ENCODE results near the gene CACNG4. TPM values are rescaled to one million over a fixed set of nuclear protein-coding genes. Genes with fewer than 3 reads are reported as not detected.

Gene CACNG4
- polyA plus RNA-seq, 3 donors: 0.12 to 0.29 TPM; not detected in 1

DNA sequence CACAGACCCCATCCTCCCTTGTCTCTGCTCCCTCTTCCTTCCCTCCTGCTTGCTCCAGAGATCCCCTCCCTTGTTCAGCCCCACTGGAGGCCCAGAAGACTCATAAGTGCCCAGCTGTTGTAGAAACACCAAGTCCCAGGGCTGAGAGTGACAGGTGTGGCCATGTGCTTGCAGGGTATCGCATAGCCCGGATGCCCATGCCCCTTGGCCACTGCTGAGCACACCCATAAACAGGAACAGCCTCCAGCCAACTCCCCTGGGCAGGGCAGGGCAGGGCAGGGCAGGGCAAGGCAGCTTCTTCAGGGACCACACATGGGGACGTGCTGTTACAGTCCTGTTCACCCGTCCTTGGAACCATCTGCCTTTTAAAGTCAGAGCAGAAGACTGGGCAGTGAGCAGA, 81.9 kb downstream of the CACNG4 start:
- 56 to 80% (median 65%) methylated on average over 4 of the region's 4 CpGs for whole genome bisulfite sequencing, 3 donors
- no peak overlapping the region for H3K27ac ChIP-seq (ENCODE audit: low read depth, low read length)

DNA sequence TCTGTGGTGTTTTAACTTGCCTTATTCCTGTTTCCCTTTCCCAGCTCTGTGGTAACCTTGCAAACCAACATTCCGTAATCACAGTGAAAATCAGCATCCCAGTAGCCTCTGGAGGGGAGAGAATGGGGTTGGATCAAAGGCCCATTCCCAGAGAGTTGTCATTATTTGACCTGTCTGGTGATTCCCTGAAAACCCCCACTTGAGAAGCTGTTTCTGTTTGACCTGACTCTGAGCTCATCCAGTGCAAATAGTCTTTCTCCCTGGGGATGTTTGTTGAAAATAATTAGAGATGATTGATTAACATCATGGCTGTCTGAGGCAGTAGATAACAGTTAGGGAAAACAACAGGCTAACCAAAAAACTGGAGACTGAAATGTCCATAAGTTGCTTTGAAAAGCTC, 82.9 kb downstream of the CACNG4 start:
- WGBS, 3 donors: 56 to 74% (median 73%) methylated on average over 1 of the region's 1 CpG
- H3K27ac ChIP-seq (ENCODE audit: low read depth, low read length): no peak overlapping the region

DNA sequence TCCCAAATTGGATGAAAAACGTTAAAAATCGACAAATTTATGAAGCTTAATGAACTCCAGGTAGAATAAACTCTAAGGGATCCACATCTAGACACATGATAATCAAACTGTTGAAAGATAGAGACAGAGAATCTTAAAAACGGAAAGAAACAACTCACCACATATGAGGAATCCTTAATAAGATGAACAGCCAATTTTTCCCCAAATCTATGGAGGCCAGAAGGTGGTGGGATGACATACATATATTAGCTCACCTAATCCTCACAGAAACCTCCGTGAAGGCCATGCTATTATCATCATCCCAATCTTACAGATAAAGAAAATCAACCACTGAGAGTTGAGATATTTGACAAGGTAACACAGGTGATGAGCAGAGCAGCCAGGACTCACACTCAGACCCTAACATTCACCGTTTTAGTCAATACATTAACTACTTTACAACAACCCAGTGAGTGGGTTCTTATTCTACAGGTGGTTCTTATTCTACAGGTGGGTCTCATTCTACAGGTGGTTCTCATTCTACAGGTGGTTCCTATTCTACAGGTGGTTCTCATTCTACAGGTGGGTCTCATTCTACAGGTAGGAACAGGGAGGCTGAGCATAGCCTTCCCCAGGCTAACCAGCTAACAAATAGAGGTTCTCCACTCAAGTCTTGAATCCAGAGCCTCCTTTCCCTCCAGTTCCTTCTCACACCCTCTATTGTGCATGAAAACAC, 84.7 kb downstream of the CACNG4 start:
- no peak overlapping the region for H3K27ac ChIP-seq (ENCODE audit: low read depth, low read length)
- WGBS, 3 donors: 82 to 87% (median 85%) methylated on average over 5 of the region's 5 CpGs

DNA sequence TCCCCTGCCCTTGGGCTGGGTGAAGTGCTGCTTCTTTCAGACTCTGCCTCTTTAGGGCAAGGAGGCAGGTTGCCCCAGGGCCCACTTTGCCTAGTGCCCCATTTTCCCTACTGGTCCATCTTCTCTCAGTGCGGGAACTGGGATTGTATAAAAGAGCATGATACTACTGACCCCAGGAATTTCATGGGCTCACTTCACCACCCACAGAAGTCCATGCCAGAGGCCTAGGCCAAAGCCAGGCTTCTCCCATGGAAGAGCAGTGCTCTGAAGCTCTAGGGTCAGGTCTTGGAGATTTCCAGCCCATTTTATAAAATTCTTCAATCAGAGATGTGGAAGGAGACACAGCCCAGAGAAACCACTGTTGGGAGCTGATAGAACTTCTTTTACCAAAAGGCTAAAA, 85.6 kb downstream of the CACNG4 start:
- no peak overlapping the region for H3K27ac ChIP-seq (ENCODE audit: low read depth, low read length)
- 95 to 100% (median 98%) methylated on average over 1 of the region's 1 CpG for WGBS, 3 donors

DNA sequence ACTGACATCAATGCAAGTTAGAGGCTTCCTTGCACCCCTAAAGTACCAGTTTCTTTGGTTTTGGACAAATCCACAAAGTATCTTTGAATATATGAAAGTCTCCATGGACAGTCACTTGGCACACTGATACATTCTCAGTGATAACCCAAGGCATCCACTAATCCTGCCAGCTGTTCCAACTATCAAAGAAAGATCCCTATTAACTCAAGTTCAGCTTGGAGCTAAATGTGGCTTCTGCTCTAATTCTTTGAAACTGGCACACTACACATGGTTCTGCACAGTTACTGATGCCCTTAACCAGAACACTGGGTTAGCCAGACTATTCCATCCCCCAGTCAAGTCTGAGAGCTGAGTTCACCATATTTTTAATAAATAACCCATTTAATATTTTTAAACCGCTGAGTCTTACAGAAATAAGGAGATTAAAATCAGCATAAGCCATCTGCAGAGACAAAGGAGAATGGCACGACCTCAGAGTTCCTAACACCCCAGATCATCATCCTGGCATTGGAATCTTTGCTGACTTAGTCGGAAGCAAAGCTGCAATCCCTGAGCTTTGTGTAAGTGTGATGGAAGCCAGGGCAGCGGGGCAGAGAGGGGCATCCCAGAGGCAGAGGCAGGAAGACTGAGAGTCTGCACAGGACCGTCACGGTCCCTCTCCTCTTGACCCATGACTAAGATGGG, 86.1 kb downstream of the CACNG4 start:
- 83 to 90% (median 87%) methylated on average over 6 of the region's 6 CpGs for WGBS, 3 donors
- H3K27ac ChIP-seq (ENCODE audit: low read depth, low read length): no peak overlapping the region

DNA sequence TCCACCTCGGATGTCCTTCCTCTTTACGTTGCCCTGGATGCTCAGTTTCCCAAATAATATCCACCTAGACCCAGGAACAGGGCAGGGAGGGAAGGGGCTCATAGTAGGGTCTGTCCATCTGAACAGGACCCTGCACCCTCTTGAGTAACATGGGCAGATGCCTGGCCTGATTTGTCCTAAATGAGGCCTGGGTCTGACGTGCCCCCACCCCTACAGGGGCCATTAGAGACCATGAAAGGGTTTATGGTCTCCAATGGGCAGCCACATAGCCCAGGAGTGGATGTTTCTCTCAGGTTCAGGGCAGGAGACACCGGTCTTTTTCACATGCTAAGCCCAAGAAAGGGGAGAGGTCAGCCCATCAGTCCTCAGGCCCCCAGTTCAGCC, 86.6 kb downstream of the CACNG4 start:
- H3K27ac ChIP-seq (ENCODE audit: low read depth, low read length): no peak overlapping the region
- 77 to 84% (median 83%) methylated on average over 4 of the region's 4 CpGs for WGBS, 3 donors

DNA sequence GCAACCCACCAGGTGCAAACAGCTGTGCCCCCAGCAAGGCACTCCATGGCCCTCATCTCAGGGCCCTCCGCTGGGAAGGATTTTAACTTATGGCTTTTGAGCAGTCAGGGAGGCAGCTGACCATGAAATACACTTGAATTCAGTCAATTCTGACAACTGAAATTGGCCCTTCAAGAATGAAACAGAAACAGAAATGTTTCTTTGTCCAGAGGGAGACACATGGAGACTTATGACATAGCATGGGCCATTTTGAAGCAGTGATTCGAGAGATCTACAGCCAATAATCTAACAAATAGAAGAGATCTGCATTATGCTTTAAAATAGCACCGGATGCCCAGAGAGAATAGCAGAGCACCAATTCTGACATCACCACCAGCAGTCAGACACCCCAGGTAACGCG, 87.3 kb downstream of the CACNG4 start:
- H3K27ac ChIP-seq (ENCODE audit: low read depth, low read length): no peak overlapping the region
- WGBS, 3 donors: 92 to 97% (median 93%) methylated on average over 5 of the region's 5 CpGs

DNA sequence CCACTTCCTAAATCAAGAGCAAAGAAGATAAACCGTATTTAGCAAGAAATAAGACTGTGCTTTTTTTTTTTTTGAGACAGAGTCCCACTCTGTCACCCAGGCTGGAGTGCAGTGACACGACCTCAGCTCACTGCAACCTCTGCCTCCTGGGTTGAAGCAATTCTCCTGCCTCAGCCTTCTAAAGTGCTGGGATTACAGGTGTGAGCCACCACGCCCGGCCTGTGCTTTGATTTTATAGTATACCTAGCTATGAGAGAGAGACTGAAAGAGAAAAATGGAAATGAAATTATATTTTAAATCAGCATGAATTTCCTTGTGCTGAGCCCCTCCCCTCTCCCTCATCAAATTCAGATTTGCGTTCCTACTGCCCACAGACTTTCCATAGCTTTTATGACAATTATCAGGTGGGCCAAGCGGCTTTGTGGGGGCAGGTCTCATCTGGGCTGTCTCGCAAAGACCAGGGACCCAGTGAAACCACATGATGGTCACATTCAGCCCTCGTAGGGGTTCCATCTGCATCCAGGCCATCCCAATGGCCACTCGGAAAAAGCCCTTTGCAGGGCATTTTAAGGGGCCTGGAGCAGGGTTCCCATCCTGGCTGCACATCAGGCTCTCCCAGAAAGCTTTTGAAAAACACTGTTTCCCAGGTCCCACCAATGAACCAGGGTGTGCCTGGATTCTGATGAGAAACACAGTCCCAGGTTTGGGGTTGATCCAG, 88.4 kb downstream of the CACNG4 start:
- no peak overlapping the region for H3K27ac ChIP-seq (ENCODE audit: low read depth, low read length)
- 86 to 97% (median 89%) methylated on average over 9 of the region's 9 CpGs for WGBS, 3 donors

DNA sequence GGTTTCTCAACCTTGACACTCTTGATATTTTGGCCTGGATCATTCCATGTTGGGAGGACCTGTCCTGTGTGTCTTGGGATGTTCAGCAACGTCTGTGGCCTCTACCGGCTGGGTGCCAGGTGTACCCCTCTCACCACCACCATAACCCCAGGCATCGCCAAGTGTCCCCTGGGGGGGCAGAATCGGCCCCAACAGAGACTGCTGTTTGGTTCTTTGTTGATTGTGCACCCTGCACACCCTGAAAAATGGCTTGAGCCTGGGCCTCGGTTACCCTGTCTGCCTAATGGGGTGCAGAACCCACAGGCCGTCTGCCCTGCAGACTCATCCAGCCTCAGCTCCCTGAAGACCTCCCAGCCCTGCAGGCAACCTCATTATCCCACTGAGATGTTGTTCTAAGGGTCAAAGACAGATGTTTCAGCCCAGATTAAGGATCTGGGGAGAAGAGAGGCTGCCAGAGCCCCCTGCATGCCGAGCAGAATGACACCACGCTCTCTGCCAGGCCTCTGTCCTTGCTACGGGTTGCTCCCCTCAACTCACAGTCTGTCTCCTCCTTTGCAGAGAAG, 89.0 kb downstream of the CACNG4 start:
- WGBS, 3 donors: 86 to 93% (median 86%) methylated on average over 9 of the region's 9 CpGs

DNA sequence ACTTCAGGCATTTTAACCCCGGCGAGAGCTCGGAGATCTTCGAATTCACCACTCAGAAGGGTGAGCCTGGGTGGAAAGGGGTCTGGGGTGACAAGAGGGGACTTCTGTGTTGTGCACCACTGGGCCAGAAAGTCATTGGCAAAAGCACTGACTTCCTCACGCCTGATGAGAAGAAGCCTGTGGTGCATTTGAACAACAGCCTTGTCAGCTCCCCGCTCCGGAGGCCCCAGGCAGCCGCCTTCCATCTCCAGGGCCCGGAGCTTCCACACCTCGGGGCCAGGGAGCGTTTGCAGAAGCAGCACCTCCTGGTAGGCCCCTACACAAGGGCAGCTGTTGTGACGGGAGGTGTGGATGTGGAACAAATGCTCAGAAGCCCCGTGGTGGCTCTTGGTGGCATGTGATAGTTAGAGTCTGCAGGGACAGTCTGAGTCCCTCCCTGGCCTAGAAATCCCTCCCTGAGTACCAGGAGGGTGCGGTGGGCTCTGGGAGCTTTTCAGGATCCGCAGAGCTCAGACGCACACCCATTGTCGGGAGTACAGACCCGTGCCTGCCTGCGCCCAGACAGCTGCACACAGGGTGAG, 89.6 kb downstream of the CACNG4 start:
- no peak overlapping the region for H3K27ac ChIP-seq (ENCODE audit: low read depth, low read length)

More for the DNA sequence above, 89.0 kb downstream of the CACNG4 start:
- no peak overlapping the region for H3K27ac ChIP-seq (ENCODE audit: low read depth, low read length)

DNA sequence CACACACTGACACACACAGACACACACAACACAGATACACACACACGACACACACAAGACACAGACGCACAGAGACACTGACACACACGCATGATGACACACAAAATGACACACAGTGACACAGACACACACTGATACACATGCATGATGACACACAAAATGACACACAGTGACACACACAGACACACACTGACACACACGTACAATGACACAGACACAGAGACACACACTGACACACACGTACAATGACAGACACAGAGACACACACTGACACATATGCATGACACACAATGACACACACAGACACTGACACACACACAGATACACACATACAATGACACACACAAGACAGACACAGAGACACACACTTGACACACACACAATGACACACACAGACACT, 90.1 kb downstream of the CACNG4 start:
- H3K27ac ChIP-seq (ENCODE audit: low read depth, low read length): no peak overlapping the region
- WGBS, 3 donors: 75 to 97% (median 88%) methylated on average over 5 of the region's 5 CpGs

More for the DNA sequence above, 89.6 kb downstream of the CACNG4 start:
- 83 to 87% (median 83%) methylated on average over 19 of the region's 19 CpGs for WGBS, 3 donors

DNA sequence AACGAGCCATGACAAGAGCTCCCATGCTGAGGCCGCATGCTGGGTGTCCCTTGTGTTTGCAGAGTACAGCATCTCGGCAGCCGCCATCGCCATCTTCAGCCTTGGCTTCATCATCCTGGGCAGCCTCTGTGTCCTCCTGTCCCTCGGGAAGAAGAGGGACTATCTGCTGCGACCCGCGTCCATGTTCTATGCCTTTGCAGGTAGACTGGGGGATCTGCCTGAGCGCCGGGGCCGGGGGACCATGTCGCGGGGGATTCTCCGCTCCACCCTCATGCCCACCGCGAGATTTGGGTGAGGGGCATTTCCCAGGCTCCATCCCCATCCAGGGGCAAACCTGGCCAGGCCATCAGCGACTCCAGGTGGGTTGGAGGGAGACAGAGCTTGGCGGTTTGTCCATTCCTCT, 90.5 kb downstream of the CACNG4 start:
- WGBS, 3 donors: 93 to 98% (median 94%) methylated on average over 19 of the region's 19 CpGs
- H3K27ac ChIP-seq (ENCODE audit: low read depth, low read length): no peak overlapping the region

DNA sequence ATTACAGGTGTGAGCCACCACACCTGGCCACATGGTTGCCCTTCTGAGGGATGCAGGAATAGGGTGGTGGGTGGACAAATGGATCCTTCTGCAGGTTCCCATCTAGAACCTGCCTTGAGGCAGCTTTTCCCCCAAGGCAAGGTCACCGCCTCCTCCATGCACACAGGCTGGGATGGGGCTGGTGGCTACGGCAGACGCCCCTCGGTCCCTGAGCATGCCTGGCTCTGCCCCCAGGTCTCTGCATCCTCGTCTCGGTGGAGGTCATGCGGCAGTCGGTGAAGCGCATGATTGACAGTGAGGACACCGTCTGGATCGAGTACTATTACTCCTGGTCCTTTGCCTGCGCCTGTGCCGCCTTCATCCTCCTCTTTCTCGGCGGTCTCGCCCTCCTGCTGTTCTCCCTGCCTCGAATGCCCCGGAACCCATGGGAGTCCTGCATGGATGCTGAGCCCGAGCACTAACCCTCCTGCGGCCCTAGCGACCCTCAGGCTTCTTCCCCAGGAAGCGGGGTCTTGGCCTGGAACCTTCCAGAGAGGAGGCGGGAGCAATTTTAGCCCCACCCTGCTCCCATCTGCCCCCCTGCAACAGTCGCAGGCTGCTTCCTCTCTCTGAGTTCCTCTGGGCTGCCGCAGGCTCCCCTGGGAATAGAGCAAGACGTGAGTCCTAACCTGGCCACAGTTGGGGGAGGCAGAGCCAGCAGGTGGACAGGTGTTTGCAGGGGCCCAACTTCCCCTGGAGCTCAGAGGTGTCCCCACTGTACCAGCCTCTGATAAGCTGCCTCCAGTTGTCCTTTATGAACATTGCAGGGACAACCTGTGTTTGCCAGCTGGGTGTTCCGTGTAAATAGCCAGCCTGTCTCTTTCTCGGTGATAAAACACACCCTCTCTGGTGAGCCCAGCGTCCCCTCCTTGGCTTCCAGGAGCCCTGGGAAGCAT, 91.6 kb downstream of the CACNG4 start:
- WGBS, 3 donors: 84 to 86% (median 86%) methylated on average over 29 of the region's 29 CpGs
- no peak overlapping the region for H3K27ac ChIP-seq (ENCODE audit: low read depth, low read length)

DNA sequence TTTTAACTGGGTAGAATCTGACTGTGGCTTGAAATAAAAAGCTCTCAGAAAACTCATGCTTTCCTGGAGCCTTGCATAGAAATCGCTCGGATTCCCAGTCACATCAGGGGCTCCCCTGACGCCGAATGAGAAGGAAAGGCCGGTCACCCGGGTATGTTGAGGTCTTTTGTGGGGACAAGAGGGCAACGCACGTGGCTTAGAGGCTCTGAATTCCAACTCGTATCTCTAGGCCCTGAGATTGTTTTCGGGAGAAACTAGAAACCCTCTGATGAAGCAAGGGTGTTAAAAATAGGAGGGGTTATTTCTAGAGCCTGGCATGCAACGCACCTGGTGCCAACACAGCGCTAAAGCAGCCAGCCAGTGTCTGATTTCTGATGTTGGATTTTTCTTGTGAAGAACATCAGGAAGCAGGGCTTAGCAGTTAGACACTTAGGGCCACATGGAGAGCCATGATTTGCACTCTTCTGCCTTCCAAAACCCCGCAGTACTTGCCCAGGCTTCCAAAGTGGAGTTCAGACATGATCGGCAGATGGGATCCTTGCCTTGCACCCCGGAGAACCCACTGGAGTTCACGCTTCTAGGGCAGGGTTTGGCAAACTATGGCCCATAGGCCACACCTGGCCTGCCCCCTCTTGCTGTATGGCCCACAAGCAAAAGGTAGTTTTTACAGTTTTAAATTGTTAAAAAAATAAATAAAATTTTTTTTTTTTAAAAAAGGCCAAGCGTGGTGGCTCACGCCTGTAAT, 92.4 kb downstream of the CACNG4 start:
- H3K27ac ChIP-seq (ENCODE audit: low read depth, low read length): no peak overlapping the region
- 87 to 92% (median 91%) methylated on average over 18 of the region's 18 CpGs for WGBS, 3 donors

DNA sequence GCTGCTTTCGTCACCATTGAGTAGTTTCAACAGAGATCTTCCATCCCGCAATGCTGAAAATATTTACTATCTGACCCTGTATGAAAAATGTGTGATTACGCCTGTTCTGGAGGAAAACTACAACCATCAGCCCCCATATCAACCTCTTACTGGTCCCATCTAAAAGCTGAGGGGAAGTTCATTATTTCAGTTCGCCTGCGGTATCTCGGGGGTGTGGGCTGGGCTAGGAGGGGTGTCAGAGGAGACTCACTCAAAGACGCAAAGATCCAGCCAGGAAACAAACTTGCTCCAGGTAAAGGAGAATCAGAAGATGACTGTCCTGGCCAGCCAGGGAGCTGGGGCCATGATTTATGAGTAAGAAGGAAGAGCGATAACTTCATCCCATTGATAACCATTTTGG, 93.5 kb downstream of the CACNG4 start:
- 95 to 98% (median 98%) methylated on average over 8 of the region's 8 CpGs for WGBS, 3 donors
- no peak overlapping the region for H3K27ac ChIP-seq (ENCODE audit: low read depth, low read length)

DNA sequence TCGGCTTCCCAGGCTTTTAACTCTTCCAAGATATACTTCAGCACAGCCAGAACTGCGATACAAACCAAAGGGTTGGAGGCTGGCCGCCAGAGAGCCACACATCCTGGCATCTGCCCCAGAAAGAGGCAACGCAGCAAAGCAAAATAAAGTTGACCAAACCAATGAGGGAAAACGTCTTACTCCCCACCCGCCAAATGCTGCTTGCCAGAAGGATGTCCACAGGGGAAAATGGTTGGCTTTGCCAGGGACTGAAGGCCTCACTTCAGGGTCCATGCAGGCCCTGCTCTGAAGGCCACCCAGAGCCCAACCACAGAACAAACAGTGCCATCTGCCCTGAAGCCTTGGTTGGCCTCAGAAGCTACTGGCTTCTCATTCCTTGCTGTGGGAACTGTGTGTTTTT, 94.9 kb downstream of the CACNG4 start:
- 64 to 81% (median 81%) methylated on average over 6 of the region's 6 CpGs for WGBS, 3 donors
- H3K27ac ChIP-seq (ENCODE audit: low read depth, low read length): no peak overlapping the region

DNA sequence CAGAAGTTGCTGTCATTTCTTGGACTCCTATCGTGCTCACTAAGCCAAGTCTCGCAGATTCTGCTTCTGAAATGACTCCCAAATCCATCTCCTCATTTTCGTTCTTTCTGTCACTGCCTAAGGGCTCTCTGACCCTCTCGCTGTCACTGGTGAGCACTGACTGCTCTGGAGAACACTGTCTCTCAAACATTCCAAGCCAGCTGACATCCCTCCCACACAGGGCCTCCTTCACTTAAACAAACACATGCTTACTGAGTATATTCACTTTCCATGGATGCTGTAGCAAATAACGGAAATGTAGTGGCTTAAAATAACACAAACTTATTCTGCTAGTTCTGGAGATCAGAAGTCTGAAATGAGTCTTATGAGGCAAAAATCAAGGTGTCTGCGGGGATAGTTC, 98.6 kb downstream of the CACNG4 start:
- no peak overlapping the region for H3K27ac ChIP-seq (ENCODE audit: low read depth, low read length)
- WGBS, 3 donors: 88 to 95% (median 93%) methylated on average over 6 of the region's 6 CpGs
